ENCODE data around the gene GATAD2B.

The GATAD2B gene

GRCh38 chr1:153958961-153959260, 36.1 kb upstream of the GATAD2B start:
- no peak for DNase-seq (ENCODE audit: insufficient read length, low spot score)
- FAIRE-seq: no peak
- TF ChIP-seq POLR2A (IDR thresholded peaks at IDR 0.05; ENCODE audit: low read depth, low read length): no peak

- DNase-seq (ENCODE audit: insufficient read length, low spot score): peak; percentile 93
- TF ChIP-seq POLR2A (IDR thresholded peaks at IDR 0.05; ENCODE audit: low read depth, low read length): peak; percentile 45; the same call in 1 of the 2 replicates
- FAIRE-seq: no peak
These were observed 35.6 kb upstream of the GATAD2B start, which contains the start of gene CRTC2 for GRCh38 chr1:153958111-153958960. Gene CRTC2 (minus strand): TSS chr1:153958612. CDS start chr1:153958497, 115 bp downstream.

GRCh38 chr1:153957744-153958110, 35.0 kb upstream of the GATAD2B start:
- no peak for FAIRE-seq

GRCh38 chr1:153956997-153957715, 34.4 kb upstream of the GATAD2B start:
- TF ChIP-seq POLR2A (IDR thresholded peaks at IDR 0.05; ENCODE audit: low read depth, low read length): no peak
- FAIRE-seq: no peak
- DNase-seq (ENCODE audit: insufficient read length, low spot score): no peak

More at GRCh38 chr1:153957744-153958110, 35.0 kb upstream of the GATAD2B start:
- TF ChIP-seq POLR2A (IDR thresholded peaks at IDR 0.05; ENCODE audit: low read depth, low read length): peak; percentile 12; the same call in 1 of the 2 replicates
- no peak for DNase-seq (ENCODE audit: insufficient read length, low spot score)

GRCh38 chr1:153954826-153955225, 32.1 kb upstream of the GATAD2B start:
- DNase-seq (ENCODE audit: insufficient read length, low spot score): no peak
- TF ChIP-seq POLR2A (IDR thresholded peaks at IDR 0.05; ENCODE audit: low read depth, low read length): no peak
- no peak for FAIRE-seq

- FAIRE-seq (no peak), DNase-seq (ENCODE audit: insufficient read length, low spot score) (no peak)
- no peak for TF ChIP-seq POLR2A (IDR thresholded peaks at IDR 0.05; ENCODE audit: low read depth, low read length)
These were observed 31.1 kb upstream of the GATAD2B start for GRCh38 chr1:153953859-153954365.

- FAIRE-seq (no peak), DNase-seq (ENCODE audit: insufficient read length, low spot score) (no peak)
- TF ChIP-seq POLR2A (IDR thresholded peaks at IDR 0.05; ENCODE audit: low read depth, low read length): no peak
These were observed 29.0 kb upstream of the GATAD2B start for GRCh38 chr1:153951801-153952200.

GRCh38 chr1:153951183-153951582, 28.4 kb upstream of the GATAD2B start:
- FAIRE-seq (no peak), DNase-seq (ENCODE audit: insufficient read length, low spot score) (no peak)
- no peak for TF ChIP-seq POLR2A (IDR thresholded peaks at IDR 0.05; ENCODE audit: low read depth, low read length)

- no peak for FAIRE-seq
These were observed 24.0 kb upstream of the GATAD2B start, which contains the start of gene DENND4B for GRCh38 chr1:153946622-153947241. Gene DENND4B (minus strand): TSS chr1:153946718. CDS start chr1:153944374, 2,344 bp downstream.

GRCh38 chr1:153945795-153946621, 23.2 kb upstream of the GATAD2B start:
- TF ChIP-seq POLR2A (IDR thresholded peaks at IDR 0.05; ENCODE audit: low read depth, low read length): peak; percentile 77
- no peak for FAIRE-seq
- DNase-seq (ENCODE audit: insufficient read length, low spot score): peak; percentile 69

More at GRCh38 chr1:153946622-153947241, 24.0 kb upstream of the GATAD2B start, which contains the start of gene DENND4B:
- peak; percentile 95 for DNase-seq (ENCODE audit: insufficient read length, low spot score)
- TF ChIP-seq POLR2A (IDR thresholded peaks at IDR 0.05; ENCODE audit: low read depth, low read length): no peak; the same call in 1 of the 2 replicates

- no peak for FAIRE-seq
These were observed 22.5 kb upstream of the GATAD2B start for GRCh38 chr1:153945131-153945794.

GRCh38 chr1:153944827-153945117, 22.0 kb upstream of the GATAD2B start:
- FAIRE-seq: no peak
- TF ChIP-seq POLR2A (IDR thresholded peaks at IDR 0.05; ENCODE audit: low read depth, low read length): no peak
- DNase-seq (ENCODE audit: insufficient read length, low spot score): no peak

More at GRCh38 chr1:153945131-153945794, 22.5 kb upstream of the GATAD2B start:
- DNase-seq (ENCODE audit: insufficient read length, low spot score): peak; percentile 40
- TF ChIP-seq POLR2A (IDR thresholded peaks at IDR 0.05; ENCODE audit: low read depth, low read length): no peak
